ENCODE data around the gene HOXC5.

The HOXC5 gene

DNA sequence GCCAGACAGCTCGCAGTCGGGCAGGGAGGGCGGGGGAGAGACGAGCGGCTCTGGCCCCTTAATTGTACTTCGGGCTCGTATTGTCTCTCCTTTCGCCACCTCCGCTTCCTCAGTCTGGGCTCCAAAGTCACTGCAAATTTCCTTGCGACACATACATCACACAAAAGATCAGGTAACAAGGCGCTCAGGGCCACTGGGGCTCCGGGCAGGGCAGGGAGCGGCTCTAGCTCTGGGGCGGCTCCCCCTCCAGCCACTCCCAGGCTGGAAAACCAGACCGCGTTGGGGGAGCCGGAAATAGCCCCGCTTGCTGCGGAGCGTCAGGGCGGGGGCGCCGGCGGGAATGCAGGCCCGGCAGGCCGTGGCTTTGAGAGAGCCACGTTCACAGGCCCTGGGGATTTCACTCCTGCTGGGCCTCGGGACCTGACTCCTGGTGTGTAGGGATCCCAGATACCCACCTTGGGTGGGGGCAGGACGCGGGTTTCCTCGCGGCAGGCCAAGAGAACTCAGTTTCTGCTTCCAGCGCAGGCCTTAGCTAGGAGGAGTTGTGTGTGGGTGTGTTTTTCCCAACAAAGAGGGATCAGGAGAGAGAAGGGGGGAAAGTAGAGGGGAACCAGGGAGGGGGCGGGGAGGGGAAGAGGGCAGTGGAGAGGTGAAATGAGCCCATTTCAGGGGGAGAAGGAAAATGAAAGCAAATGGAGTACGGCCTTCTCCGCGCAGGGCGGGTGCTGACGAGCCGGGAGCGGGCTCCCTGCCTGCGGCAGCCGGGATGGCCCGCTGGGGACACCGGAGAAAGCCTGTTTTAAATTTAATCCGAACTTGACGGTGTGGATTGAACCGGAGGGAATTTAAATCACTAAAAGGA lies 37.2 kb upstream of the HOXC5 start:
- in situ Hi-C loops (cut with MboI; ENCODE audit: low sequenced_read_pairs, unreplicated experiment), result no loop called here
- no peak for DNase-seq (ENCODE audit: low spot score)
- TF ChIP-seq, protein P1, sequence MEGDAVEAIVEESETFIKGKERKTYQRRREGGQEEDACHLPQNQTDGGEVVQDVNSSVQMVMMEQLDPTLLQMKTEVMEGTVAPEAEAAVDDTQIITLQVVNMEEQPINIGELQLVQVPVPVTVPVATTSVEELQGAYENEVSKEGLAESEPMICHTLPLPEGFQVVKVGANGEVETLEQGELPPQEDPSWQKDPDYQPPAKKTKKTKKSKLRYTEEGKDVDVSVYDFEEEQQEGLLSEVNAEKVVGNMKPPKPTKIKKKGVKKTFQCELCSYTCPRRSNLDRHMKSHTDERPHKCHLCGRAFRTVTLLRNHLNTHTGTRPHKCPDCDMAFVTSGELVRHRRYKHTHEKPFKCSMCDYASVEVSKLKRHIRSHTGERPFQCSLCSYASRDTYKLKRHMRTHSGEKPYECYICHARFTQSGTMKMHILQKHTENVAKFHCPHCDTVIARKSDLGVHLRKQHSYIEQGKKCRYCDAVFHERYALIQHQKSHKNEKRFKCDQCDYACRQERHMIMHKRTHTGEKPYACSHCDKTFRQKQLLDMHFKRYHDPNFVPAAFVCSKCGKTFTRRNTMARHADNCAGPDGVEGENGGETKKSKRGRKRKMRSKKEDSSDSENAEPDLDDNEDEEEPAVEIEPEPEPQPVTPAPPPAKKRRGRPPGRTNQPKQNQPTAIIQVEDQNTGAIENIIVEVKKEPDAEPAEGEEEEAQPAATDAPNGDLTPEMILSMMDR (IDR thresholded peaks at IDR 0.05; ENCODE audit: borderline replicate concordance, control extremely low read depth, extremely low read depth, insufficient read depth, missing control alignments), result no peak

DNA sequence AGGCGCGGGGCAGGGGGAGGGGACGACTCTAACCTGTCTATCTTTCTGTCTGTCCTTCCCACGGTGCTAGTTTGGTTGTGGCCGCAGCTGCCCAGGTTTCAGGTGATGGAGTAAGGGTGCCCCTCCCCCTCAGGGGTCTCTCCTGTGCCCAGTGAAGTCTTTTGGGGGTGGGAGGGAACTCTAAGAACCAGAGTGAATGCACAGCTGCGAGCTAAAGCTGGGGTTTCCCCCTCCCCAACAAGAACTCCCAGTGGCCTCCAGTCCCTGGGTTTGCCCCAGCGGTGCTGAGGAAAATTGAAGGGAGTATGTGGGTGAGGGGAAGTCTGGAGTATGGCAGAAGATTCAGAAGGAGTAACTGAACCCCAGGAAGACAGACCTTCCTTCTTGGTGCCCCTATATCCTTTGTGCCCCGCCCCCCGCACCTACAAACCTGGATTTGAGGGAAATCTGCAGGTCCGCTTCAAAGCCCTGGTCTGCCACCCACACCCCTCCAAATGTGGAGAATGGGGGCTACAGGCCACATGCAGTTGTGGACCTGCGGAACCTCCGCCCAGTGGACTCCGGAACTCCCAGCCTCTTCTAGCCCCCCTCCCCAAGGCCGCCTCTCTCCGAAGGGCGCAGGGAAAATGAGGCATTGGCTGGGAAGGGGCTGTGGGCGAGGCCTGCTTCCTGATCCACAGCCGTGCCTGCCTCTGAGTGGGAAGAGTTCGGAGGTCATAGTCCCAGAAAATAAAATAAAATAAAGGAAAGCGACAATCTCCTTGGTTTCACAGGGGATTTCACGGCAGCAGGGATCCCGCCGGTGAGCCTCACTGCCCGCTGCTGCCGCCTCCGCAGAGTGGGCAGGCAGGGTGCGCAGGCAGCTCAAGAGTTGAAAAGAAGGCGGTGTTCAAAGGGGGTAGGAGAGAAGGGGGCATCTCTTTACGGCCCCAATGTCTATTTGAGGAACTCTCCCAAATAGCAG lies 36.3 kb upstream of the HOXC5 start:
- DNase-seq (ENCODE audit: low spot score), result no peak
- TF ChIP-seq, protein P1 (IDR thresholded peaks at IDR 0.05; ENCODE audit: borderline replicate concordance, control extremely low read depth, extremely low read depth, insufficient read depth, missing control alignments), result no peak
- in situ Hi-C loops (cut with MboI; ENCODE audit: low sequenced_read_pairs, unreplicated experiment), result no loop called here

- no peak for DNase-seq (ENCODE audit: low spot score)
- in situ Hi-C loops (cut with MboI; ENCODE audit: low sequenced_read_pairs, unreplicated experiment), result no loop called here
- TF ChIP-seq, protein P1 (IDR thresholded peaks at IDR 0.05; ENCODE audit: borderline replicate concordance, control extremely low read depth, extremely low read depth, insufficient read depth, missing control alignments), result no peak
These were observed 35.4 kb upstream of the HOXC5 start for GRCh38 chr12:53997204-53998109.

GRCh38 chr12:53998110-53998899 lies 34.5 kb upstream of the HOXC5 start:
- TF ChIP-seq, protein P1 (IDR thresholded peaks at IDR 0.05; ENCODE audit: borderline replicate concordance, control extremely low read depth, extremely low read depth, insufficient read depth, missing control alignments), result no peak
- in situ Hi-C loops (cut with MboI; ENCODE audit: low sequenced_read_pairs, unreplicated experiment), result no loop called here
- DNase-seq (ENCODE audit: low spot score), result no peak

- TF ChIP-seq, protein P1 (IDR thresholded peaks at IDR 0.05; ENCODE audit: borderline replicate concordance, control extremely low read depth, extremely low read depth, insufficient read depth, missing control alignments), result no peak
- in situ Hi-C loops (cut with MboI; ENCODE audit: low sequenced_read_pairs, unreplicated experiment), result no loop called here
- DNase-seq (ENCODE audit: low spot score), result no peak
These were observed 34.0 kb upstream of the HOXC5 start for GRCh38 chr12:53998900-53999236.
